HG03354 (cell line): ENCODE results near the gene PITRM1.

Experiments used
- ATAC-seq: cut with Tn5 transposase; IDR thresholded peaks from one replicate; pipeline ENCODE4 v1.9.1; 2021; ENCODE audit warnings: mild to moderate bottlenecking; ENCODE audit not compliant: unreplicated experiment, poor library complexity, severe bottlenecking

PITRM1 gene

DNA sequence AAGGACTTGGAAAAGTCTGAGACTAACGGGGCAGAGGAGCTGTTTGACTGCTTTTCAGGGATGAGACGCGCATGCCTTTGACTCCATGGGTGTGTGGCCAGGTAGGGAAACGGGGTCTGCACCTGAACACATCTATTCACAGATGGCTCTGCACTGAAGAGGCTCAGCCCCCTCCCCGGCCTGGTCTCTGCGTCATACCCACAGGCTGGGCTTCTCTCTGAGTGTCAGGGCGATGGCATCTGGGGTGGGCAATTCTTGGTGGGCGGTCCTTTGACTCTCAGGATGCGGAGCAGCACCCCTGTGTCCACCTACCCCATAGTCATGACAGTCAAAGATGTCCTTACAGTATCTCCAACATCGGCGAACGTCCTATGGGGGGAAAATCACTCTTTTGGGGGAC, 82.2 kb downstream of the PITRM1 start:
- ATAC-seq = no peak
